Neutrophil (primary cell): ENCODE results near the gene HES4.
"Not testable (repeated sequence)": the region's sequence is repeated elsewhere in the genome, so short reads cannot be mapped to it uniquely, and the experiment has no call there.

Source experiments
- H3K27ac ChIP-seq: fragments of 200-600 bp; sonication (generic); 2 replicates; pipeline ENCODE4 v1.5.1; 2016; ENCODE audit warnings: mild to moderate bottlenecking, moderate library complexity
- H3K27me3 ChIP-seq: fragments of 200-600 bp; sonication (generic); 2 replicates; pipeline ENCODE4 v1.6.0; 2016; ENCODE audit warnings: mild to moderate bottlenecking
- H3K36me3 ChIP-seq: fragments of 200-600 bp; sonication (generic); 2 replicates; pipeline ENCODE4 v1.5.1; 2017
- H3K4me1 ChIP-seq, 2 experiments: fragments of 200-600 bp in 1 of 2; sonication (generic) in 1 of 2; 1 replicate in 1 of 2; 2 replicates in 1 of 2; pipeline versions ENCODE4 v1.5.1 to v1.6.1; 2013 to 2016; ENCODE audit warnings: low read depth in 1 of 2, low read length in 1 of 2, mild to moderate bottlenecking in 1 of 2, moderate library complexity in 1 of 2; ENCODE audit not compliant: control insufficient read depth in 1 of 2, insufficient read depth in 1 of 2
- H3K4me3 ChIP-seq, 2 experiments: fragments of 200-600 bp in 1 of 2; sonication (generic) in 1 of 2; 1 replicate in 1 of 2; 2 replicates in 1 of 2; pipeline ENCODE4 v1.5.1; 2013 to 2016; ENCODE audit warnings: low read depth in 1 of 2, low read length in 1 of 2, mild to moderate bottlenecking in 1 of 2, moderate library complexity in 1 of 2
- H3K9me3 ChIP-seq: fragments of 200-600 bp; sonication (generic); 2 replicates; pipeline ENCODE4 v1.5.1; 2016
- CTCF ChIP-seq: fragments of 200-600 bp; sonication (generic); IDR thresholded peaks from 2 replicates; pipeline ENCODE4 v1.5.1; 2016; ENCODE audit warnings: antibody characterized with exemption

Gene HES4

GRCh38 chr1:978069-978834 is 21.6 kb downstream of the HES4 start:
- peaks cover 3 to 5% of the 10 kb centered on the region in 2 experiments for H3K4me1 ChIP-seq
- no peak overlapping the region for H3K27ac ChIP-seq
- H3K36me3 ChIP-seq: no peaks in the 10 kb centered on the region
- peaks cover 71% of the 10 kb centered on the region for H3K27me3 ChIP-seq
- H3K9me3 ChIP-seq: no peaks in the 10 kb centered on the region
- TF ChIP-seq CTCF: no peak
- H3K4me3 ChIP-seq: no peak overlapping the region

DNA sequence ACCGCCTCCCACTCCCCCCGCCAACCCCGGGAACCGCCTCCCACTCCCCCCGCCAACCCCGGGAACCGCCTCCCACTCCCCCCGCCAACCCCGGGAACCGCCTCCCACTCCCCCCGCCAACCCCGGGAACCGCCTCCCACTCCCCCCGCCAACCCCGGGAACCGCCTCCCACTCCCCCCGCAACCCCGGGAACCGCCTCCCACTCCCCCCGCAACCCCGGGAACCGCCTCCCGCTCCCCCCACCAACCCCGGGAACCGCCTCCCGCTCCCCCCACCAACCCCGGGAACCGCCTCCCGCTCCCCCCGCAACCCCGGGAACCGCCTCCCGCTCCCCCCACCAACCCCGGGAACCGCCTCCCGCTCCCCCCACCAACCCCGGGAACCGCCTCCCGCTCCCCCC is 23.1 kb downstream of the HES4 start:
- H3K27me3 ChIP-seq: peaks cover 71% of the 10 kb centered on the region
- H3K9me3 ChIP-seq, H3K27ac ChIP-seq, H3K4me1 ChIP-seq, H3K4me3 ChIP-seq, H3K36me3 ChIP-seq: not testable (repeated sequence)

- Histone ChIP-seq H3K36me3 (no peaks in the 10 kb centered on the region), H3K4me1 (peaks cover 3 to 5% of the 10 kb centered on the region in 2 experiments), H3K27ac (no peak overlapping the region), H3K9me3 (no peaks in the 10 kb centered on the region), H3K27me3 (peaks cover 71% of the 10 kb centered on the region), H3K4me3 (no peak overlapping the region)
- TF ChIP-seq CTCF: no peak
Observed at GRCh38 chr1:975896-976683, 23.8 kb downstream of the HES4 start.

- Histone ChIP-seq H3K9me3 (no peaks in the 10 kb centered on the region), H3K27me3 (peaks cover 71% of the 10 kb centered on the region)
- TF ChIP-seq CTCF: no peak
Observed at GRCh38 chr1:975365-975764, 24.5 kb downstream of the HES4 start.

GRCh38 chr1:974687-975328 is 25.1 kb downstream of the HES4 start:
- no peaks in the 10 kb centered on the region for H3K9me3 ChIP-seq
- TF ChIP-seq CTCF: no peak
- H3K4me1 ChIP-seq: peaks cover 3 to 5% of the 10 kb centered on the region in 2 experiments
- no peak overlapping the region for H3K27ac ChIP-seq
- H3K27me3 ChIP-seq: peaks cover 73% of the 10 kb centered on the region
- no peak overlapping the region for H3K4me3 ChIP-seq
- no peaks in the 10 kb centered on the region for H3K36me3 ChIP-seq

More at GRCh38 chr1:975365-975764, 24.5 kb downstream of the HES4 start:
- H3K27ac ChIP-seq: no peak overlapping the region
- no peaks in the 10 kb centered on the region for H3K36me3 ChIP-seq
- no peak overlapping the region for H3K4me3 ChIP-seq
- peaks cover 3 to 5% of the 10 kb centered on the region in 2 experiments for H3K4me1 ChIP-seq
